IMR-90 (cell line): ENCODE data around the gene TEX36. TPM values are rescaled to one million over a fixed set of nuclear protein-coding genes. Genes with fewer than 3 reads are reported as not detected.

Experiments
- ATAC-seq: fragments of 200-7000 bp; cut with Tn5 transposase; 2 replicates; pipeline ENCODE4 v1.9.1; 2020; ENCODE audit warnings: low read depth, mild to moderate bottlenecking, moderate library complexity
- BruUV-seq: library from RNA; stranded (reverse); fragments of 400-500 nt; replicated peaks from 2 replicates; lab custom pipeline; 2021; lab: Mats Ljungman, UMichigan
- CTCF ChIA-PET: fragments of 300-600 bp; formaldehyde crosslinking; extraction: SDS; loops from one replicate; lab custom pipeline; 2021; ENCODE audit warnings: antibody characterized with exemption; lab: Yijun Ruan, JAX
- POLR2A ChIA-PET: fragments of 300-600 bp; sonication (Branson Sonifier 250); formaldehyde crosslinking; loops from one replicate; lab custom pipeline; 2022; ENCODE audit warnings: antibody characterized with exemption; ENCODE audit not compliant: unreplicated experiment; lab: Charles Lee
- DNase-seq: peaks from one replicate; pipeline ENCODE4 v3.0.0; 2013
- H2AFZ ChIP-seq: replicated peaks from 2 replicates; pipeline ENCODE3; 2013; ENCODE audit warnings: low read length, mild to moderate bottlenecking; ENCODE audit not compliant: poor library complexity
- H2AK5ac ChIP-seq: 2 replicates; pipeline ENCODE4 v1.6.1; 2013; ENCODE audit warnings: low read depth, low read length, inconsistent platforms
- H2AK9ac ChIP-seq: replicated peaks from 2 replicates; pipeline ENCODE3; 2013; ENCODE audit warnings: mild to moderate bottlenecking, low read depth, low read length, moderate library complexity; ENCODE audit not compliant: poor library complexity
- H2BK120ac ChIP-seq: 2 replicates; pipeline ENCODE4 v1.6.1; 2013; ENCODE audit warnings: low read depth, low read length, inconsistent platforms
- H2BK15ac ChIP-seq: 3 replicates; pipeline ENCODE4 v1.6.1; 2013; ENCODE audit warnings: low read depth, low read length, inconsistent platforms
- H2BK20ac ChIP-seq: 2 replicates; pipeline ENCODE4 v1.6.1; 2013; ENCODE audit warnings: low read depth, mild to moderate bottlenecking, inconsistent platforms, low read length, moderate library complexity
- H2BK5ac ChIP-seq: 2 replicates; pipeline ENCODE4 v1.6.1; 2013; ENCODE audit warnings: mild to moderate bottlenecking, low read depth, low read length, inconsistent platforms; ENCODE audit not compliant: poor library complexity, severe bottlenecking
- H3K14ac ChIP-seq: replicated peaks from 2 replicates; pipeline ENCODE4 v1.6.1; 2013; ENCODE audit warnings: low read depth, low read length, inconsistent platforms
- H3K18ac ChIP-seq: 2 replicates; pipeline ENCODE4 v1.6.1; 2013; ENCODE audit warnings: low read depth, low read length, control low read depth
- H3K23ac ChIP-seq: 2 replicates; pipeline ENCODE4 v1.6.1; 2013; ENCODE audit warnings: low read depth, low read length, inconsistent platforms
- H3K27ac ChIP-seq: 2 replicates; pipeline ENCODE4 v1.5.1; 2013; ENCODE audit warnings: mild to moderate bottlenecking, control low read depth, low read length; ENCODE audit not compliant: insufficient read depth
- H3K27me3 ChIP-seq: 2 replicates; pipeline ENCODE4 v1.6.1; 2013; ENCODE audit warnings: low read length; ENCODE audit not compliant: control insufficient read depth, insufficient read depth
- H3K36me3 ChIP-seq: 2 replicates; pipeline ENCODE4 v1.6.1; 2013; ENCODE audit warnings: low read length, mixed read lengths; ENCODE audit not compliant: control insufficient read depth, insufficient read depth
- H3K4ac ChIP-seq: 2 replicates; pipeline ENCODE4 v1.6.1; 2013; ENCODE audit warnings: low read depth, low read length, inconsistent platforms
- H3K4me1 ChIP-seq: 2 replicates; pipeline ENCODE4 v1.6.1; 2013; ENCODE audit warnings: low read length, mixed read lengths; ENCODE audit not compliant: control insufficient read depth, insufficient read depth
- H3K4me2 ChIP-seq: 2 replicates; pipeline ENCODE4 v1.6.1; 2013; ENCODE audit warnings: low read depth, mild to moderate bottlenecking, control low read depth, low read length, moderate library complexity
- H3K4me3 ChIP-seq: 2 replicates; pipeline ENCODE4 v1.5.1; 2013; ENCODE audit warnings: low read depth, mild to moderate bottlenecking, control low read depth, low read length, moderate library complexity; ENCODE audit not compliant: insufficient read depth
- H3K56ac ChIP-seq: 2 replicates; pipeline ENCODE4 v1.6.1; 2013; ENCODE audit warnings: low read length, inconsistent platforms; ENCODE audit not compliant: insufficient read depth; ENCODE audit errors: extremely low read depth
- H3K79me1 ChIP-seq, 2 experiments: 2 replicates each; pipeline ENCODE4 v1.6.1; 2013; ENCODE audit warnings: low read length in 2 of 2, inconsistent platforms in 1 of 2, low read depth in 1 of 2
- H3K9ac ChIP-seq: 2 replicates; pipeline ENCODE4 v1.6.1; 2013; ENCODE audit warnings: low read depth, low read length, control low read depth
- H3K9me1 ChIP-seq: 2 replicates; pipeline ENCODE4 v1.6.1; 2013; ENCODE audit warnings: low read length, inconsistent platforms; ENCODE audit not compliant: insufficient read depth
- H3K9me3 ChIP-seq: 2 replicates; pipeline ENCODE4 v1.6.1; 2013; ENCODE audit warnings: low read length; ENCODE audit not compliant: control insufficient read depth, insufficient read depth
- H4K20me1 ChIP-seq: 2 replicates; pipeline ENCODE4 v1.6.1; 2013; ENCODE audit warnings: low read length, inconsistent platforms; ENCODE audit not compliant: insufficient read depth
- H4K5ac ChIP-seq: 2 replicates; pipeline ENCODE4 v1.6.1; 2013; ENCODE audit warnings: mild to moderate bottlenecking, low read depth, low read length, control low read depth
- H4K8ac ChIP-seq, 2 experiments: 2 replicates each; pipeline ENCODE4 v1.6.1; 2013; ENCODE audit warnings: low read depth in 2 of 2, low read length in 2 of 2, control low read depth in 1 of 2, inconsistent platforms in 1 of 2
- H4K91ac ChIP-seq: 2 replicates; pipeline ENCODE4 v1.6.1; 2013; ENCODE audit warnings: low read depth, low read length, inconsistent platforms; ENCODE audit not compliant: insufficient read depth
- BHLHE40 ChIP-seq: fragments of 150-350 bp; IDR thresholded peaks from 2 replicates; pipeline ENCODE4 v1.6.1; 2016; ENCODE audit warnings: mild to moderate bottlenecking, low read depth, low read length
- CEBPB ChIP-seq: IDR thresholded peaks from 2 replicates; pipeline ENCODE4 v1.6.1; 2012; ENCODE audit warnings: low read depth, low read length, improper control_type of control experiment
- CHD1 ChIP-seq: IDR thresholded peaks from 2 replicates; pipeline ENCODE4 v1.6.1; 2012; ENCODE audit warnings: low read depth, low read length, improper control_type of control experiment
- FOS ChIP-seq: fragments of 150-350 bp; IDR thresholded peaks from 2 replicates; pipeline ENCODE4 v1.6.1; 2016; ENCODE audit warnings: low read depth, low read length
- MAFK ChIP-seq: IDR thresholded peaks from 2 replicates; pipeline ENCODE4 v1.6.1; 2012; ENCODE audit warnings: low read depth, low read length, improper control_type of control experiment
- MXI1 ChIP-seq: IDR thresholded peaks from 2 replicates; pipeline ENCODE4 v1.6.1; 2012; ENCODE audit warnings: low read depth, mild to moderate bottlenecking, low read length, moderate library complexity, borderline replicate concordance
- NFE2L2 ChIP-seq: fragments of 150-350 bp; IDR thresholded peaks from 2 replicates; pipeline ENCODE4 v1.6.1; 2016; ENCODE audit warnings: low read depth, mild to moderate bottlenecking, low read length
- POLR2A ChIP-seq: IDR thresholded peaks from 2 replicates; pipeline ENCODE4 v1.6.1; 2012; ENCODE audit warnings: mild to moderate bottlenecking, low read depth, low read length
- RAD21 ChIP-seq: IDR thresholded peaks from 2 replicates; pipeline ENCODE4 v1.6.1; 2012; ENCODE audit warnings: low read length, improper control_type of control experiment
- RCOR1 ChIP-seq: IDR thresholded peaks from 2 replicates; pipeline ENCODE4 v1.6.1; 2012; ENCODE audit warnings: mild to moderate bottlenecking, low read length, improper control_type of control experiment; ENCODE audit not compliant: insufficient replicate concordance
- RFX5 ChIP-seq: IDR thresholded peaks from 2 replicates; pipeline ENCODE4 v1.8.0; 2012; ENCODE audit warnings: low read depth, mild to moderate bottlenecking, low read length, moderate library complexity
- SMC3 ChIP-seq: fragments of 150-350 bp; IDR thresholded peaks from 2 replicates; pipeline ENCODE4 v1.6.1; 2016; ENCODE audit warnings: low read depth, mild to moderate bottlenecking, antibody characterized with exemption, low read length, moderate library complexity
- WGBS, 2 experiments: methylation state at CpG; one replicate each; pipeline versions ENCODE4 v1.1.5 to v1.1.7; 2013; ENCODE audit warnings: missing lambda C conversion rate in 2 of 2; ENCODE audit not compliant: insufficient read length in 1 of 2; ENCODE audit errors: extremely low coverage in 2 of 2; 5-methylcytosine and 5-hydroxymethylcytosine counted together
- dilution Hi-C: fragments of 300-500 bp; cut with HindIII; formaldehyde crosslinking; loops from one replicate; pipeline ENCODE4 v1.14.3; 2018; ENCODE audit warnings: low sequenced_read_pairs; ENCODE audit not compliant: unreplicated experiment
- in situ Hi-C: fragments of 300-500 bp; cut with MboI; formaldehyde crosslinking; loops from 3 replicates; pipeline ENCODE4 v1.14.3; 2019; ENCODE audit warnings: low sequenced_read_pairs, inconsistent platforms, mixed read lengths
- intact Hi-C: fragments of 100-400 bp; cut with micrococcal nuclease; formaldehyde crosslinking; loops from 2 replicates; pipeline ENCODE4 v1.10.0; 2022
- polyA plus RNA-seq, 3 experiments: library from polyadenylated mRNA; depleted of rRNA; stranded (reverse); fragments of >200 nt; gene quantifications; 2 replicates each; pipeline ENCODE4 v1.2.3, GENCODE V29; 2012; ENCODE audit warnings: low replicate concordance in 1 of 3
- total RNA-seq: library from RNA; depleted of rRNA; stranded (reverse); fragments of >200 nt; gene quantifications from 2 replicates; pipeline ENCODE4 v1.2.3, GENCODE V29; 2012
- TF ChIP-seq, protein P1 (sequence below): fragments of 150-350 bp; IDR thresholded peaks from 2 replicates; pipeline ENCODE4 v1.6.1; 2016; ENCODE audit warnings: low read depth, mild to moderate bottlenecking, low read length, moderate library complexity, borderline replicate concordance
- TF ChIP-seq, protein P2 (sequence below): conservative IDR thresholded peaks from 2 replicates; pipeline ENCODE4 v1.5.1; 2012; ENCODE audit warnings: mild to moderate bottlenecking, low read depth, low read length, improper control_type of control experiment

Gene TEX36
- total and polyA plus RNA-seq, 2 of the 4 experiments (the other 2 are of a cell fraction) = not detected

DNA sequence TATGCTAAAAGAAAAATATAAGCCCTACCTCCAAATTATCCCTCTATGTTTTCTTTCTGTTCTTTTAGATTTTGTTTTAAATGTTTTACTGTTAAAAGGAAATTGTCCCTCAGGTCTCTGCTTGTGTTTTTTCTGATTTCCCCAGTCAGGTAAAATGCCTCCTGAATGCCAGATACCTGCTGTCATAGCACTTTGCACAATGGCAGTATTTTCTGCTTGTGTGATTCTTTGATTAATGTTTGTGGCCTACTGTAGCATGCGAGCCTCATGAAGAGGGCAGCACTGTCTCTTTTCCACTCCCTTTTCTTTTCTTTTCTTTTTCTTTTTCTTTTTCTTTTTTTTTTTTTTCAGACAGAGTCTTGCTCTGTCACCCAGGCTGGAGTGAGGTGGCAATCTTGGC, 71.2 kb downstream of the TEX36 start:
- no TSS peak for BruUV-seq
- Histone ChIP-seq H3K27me3 (no peaks in the 10 kb centered on the region), H3K14ac (no peak overlapping the region), H2AFZ (no peak overlapping the region), H4K5ac (no peak overlapping the region), H2AK9ac (no peak overlapping the region), H2BK15ac (no peak overlapping the region), H3K36me3 (no peaks in the 10 kb centered on the region), H2BK5ac (no peak overlapping the region), H3K9me1 (no peaks in the 10 kb centered on the region), H3K4me1 (no peaks in the 10 kb centered on the region), H3K79me1 (no peaks in the 10 kb centered on the region), H4K8ac (no peak overlapping the region), H3K9me3 (no peaks in the 10 kb centered on the region), H4K91ac (no peak overlapping the region), H3K4me3 (no peak overlapping the region), H2AK5ac (no peak overlapping the region), H4K20me1 (no peaks in the 10 kb centered on the region), H3K9ac (no peak overlapping the region), H3K18ac (no peak overlapping the region), H2BK20ac (no peak overlapping the region), H3K23ac (no peak overlapping the region), H2BK120ac (no peak overlapping the region), H3K4me2 (no peak overlapping the region), H3K4ac (no peak overlapping the region), H3K56ac (no peak overlapping the region), H3K27ac (no peak overlapping the region)
- ChIA-PET POLR2A (no interaction called here), CTCF (no interaction called here)
- TF ChIP-seq FOS (no peak), MXI1 (no peak), RFX5 (no peak), NFE2L2 (no peak), BHLHE40 (no peak), MAFK (no peak), RAD21 (no peak), SMC3 (no peak), CEBPB (no peak), POLR2A (no peak), CHD1 (no peak), RCOR1 (no peak)
- TF ChIP-seq, protein P1, sequence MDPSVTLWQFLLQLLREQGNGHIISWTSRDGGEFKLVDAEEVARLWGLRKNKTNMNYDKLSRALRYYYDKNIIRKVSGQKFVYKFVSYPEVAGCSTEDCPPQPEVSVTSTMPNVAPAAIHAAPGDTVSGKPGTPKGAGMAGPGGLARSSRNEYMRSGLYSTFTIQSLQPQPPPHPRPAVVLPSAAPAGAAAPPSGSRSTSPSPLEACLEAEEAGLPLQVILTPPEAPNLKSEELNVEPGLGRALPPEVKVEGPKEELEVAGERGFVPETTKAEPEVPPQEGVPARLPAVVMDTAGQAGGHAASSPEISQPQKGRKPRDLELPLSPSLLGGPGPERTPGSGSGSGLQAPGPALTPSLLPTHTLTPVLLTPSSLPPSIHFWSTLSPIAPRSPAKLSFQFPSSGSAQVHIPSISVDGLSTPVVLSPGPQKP = no peak
- TF ChIP-seq, protein P2, sequence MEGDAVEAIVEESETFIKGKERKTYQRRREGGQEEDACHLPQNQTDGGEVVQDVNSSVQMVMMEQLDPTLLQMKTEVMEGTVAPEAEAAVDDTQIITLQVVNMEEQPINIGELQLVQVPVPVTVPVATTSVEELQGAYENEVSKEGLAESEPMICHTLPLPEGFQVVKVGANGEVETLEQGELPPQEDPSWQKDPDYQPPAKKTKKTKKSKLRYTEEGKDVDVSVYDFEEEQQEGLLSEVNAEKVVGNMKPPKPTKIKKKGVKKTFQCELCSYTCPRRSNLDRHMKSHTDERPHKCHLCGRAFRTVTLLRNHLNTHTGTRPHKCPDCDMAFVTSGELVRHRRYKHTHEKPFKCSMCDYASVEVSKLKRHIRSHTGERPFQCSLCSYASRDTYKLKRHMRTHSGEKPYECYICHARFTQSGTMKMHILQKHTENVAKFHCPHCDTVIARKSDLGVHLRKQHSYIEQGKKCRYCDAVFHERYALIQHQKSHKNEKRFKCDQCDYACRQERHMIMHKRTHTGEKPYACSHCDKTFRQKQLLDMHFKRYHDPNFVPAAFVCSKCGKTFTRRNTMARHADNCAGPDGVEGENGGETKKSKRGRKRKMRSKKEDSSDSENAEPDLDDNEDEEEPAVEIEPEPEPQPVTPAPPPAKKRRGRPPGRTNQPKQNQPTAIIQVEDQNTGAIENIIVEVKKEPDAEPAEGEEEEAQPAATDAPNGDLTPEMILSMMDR = no peak
- ATAC-seq (no peak), DNase-seq (no peak)
- no CpG with 5 or more reads among the region's 1 CpG for WGBS, 2 experiments
- dilution Hi-C loops = no loop called here
- in situ Hi-C loops = no loop called here
- intact Hi-C loops = no loop called here
